Stimulated activated CD8-positive, alpha-beta memory T cell treated with anti-CD3 and anti-CD28 coated beads, Interleukin-12 subunit alpha, Interleukin-12 subunit beta, amount 100 ng/mL, for 1 hour (primary cell): ENCODE measurements around the gene ASB18.

Experiments
- DNase-seq: peaks from one replicate; pipeline ENCODE4 v3.0.0-alpha.2; 2020; ENCODE audit warnings: low read depth

The ASB18 gene

DNA sequence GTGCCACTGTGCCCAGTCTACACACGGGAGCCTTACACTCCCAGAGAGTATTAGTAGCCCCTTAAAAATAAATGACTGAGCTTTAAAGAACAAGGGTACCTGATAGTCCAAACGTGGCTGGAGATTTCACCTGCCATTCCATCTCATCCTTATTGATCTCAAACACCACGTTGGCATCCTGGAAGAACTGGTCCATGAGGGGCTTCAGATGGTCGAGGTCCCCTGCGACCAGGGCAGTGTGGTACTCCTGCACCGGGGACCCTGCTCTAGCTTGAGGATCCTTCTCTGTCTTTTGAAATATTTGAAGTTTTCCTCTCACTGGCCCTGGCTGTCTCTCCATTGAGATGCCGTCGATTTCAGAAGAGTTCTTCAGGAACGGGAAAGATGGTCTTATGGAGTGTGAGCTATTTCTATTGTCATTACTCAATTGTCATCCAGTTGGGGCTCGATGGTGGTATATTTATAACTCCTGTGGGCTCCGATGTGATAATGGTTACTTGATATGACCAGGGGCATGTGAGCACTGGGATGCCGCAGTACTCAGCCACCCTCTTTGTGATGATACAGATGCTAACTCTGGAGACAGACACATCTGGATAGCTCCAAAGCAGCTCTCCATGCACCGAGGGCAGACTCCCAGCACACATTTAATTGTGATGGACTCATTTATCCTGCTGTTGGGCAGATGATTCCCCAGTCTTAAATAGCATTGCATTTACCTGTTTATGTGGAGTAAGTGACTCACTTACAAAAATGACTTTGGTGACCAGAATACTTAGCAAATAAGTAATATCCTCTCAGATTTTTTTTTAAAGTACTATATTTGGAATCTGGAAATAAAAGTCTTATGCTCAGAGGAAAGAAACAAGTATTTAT, 22.8 kb downstream of the ASB18 start:
- no peak for DNase-seq

DNA sequence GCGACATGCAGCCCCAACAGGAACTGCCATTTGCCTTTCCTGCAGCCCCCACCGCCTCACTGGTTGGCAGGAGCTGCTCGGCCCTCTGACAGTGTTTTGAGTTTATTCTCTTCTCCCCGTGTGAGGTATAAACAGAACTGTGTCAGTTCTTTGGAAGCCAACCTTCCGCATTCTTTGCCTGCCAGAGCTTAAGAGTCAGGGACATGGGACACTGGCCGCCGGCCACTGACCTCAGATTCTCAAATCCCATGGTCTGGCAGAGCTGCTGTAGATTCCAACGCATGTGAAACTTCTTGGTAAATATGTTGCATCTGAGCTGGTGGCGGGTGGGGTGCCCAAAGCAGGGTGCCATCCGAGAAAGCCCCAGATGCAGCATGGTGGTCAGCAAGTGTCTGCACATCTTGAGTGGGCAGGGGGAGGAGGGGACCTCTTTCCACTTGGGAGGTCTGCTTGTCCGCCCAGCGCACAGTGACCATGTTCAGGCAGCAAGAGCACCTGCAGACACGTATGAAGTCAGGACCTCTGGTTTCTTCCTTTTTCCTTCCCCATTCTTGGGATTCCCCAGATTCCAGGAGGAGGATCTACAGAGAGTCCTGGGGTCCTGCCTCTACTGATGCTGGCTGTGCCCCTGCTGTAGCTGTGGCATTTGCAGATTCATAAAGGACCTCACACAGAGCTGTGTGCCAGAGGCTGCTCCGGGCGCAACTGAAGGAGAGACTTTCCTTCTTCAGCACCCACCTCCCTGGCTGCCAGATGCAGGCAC, 23.8 kb downstream of the ASB18 start:
- no peak for DNase-seq

- no peak for DNase-seq
Measured at GRCh38 chr2:236239276-236240065, 24.7 kb downstream of the ASB18 start.

- no peak for DNase-seq
Measured at GRCh38 chr2:236238751-236239150, 25.5 kb downstream of the ASB18 start.

- DNase-seq: no peak
Measured at GRCh38 chr2:236237468-236238190, 26.6 kb downstream of the ASB18 start.

- no peak for DNase-seq
Measured at GRCh38 chr2:236236559-236237452, 27.4 kb downstream of the ASB18 start.

DNA sequence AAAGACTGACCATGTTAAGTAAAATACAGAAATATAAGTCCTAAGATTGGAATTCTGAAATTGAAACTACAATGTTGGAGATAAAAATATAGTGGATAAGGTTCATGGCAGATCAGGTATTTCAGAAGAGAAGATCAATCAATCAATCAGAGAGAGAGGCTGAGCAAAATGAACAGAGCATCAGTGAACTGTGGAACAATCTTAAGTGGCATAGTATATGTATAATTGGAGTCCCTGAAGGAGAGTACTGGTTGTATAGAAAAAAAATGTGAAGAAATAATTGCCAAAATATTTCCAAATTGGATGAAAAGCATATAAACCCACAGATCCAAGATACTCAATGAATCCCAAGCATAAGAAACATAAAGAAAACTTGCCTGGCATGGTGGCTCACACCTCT, 35.0 kb downstream of the ASB18 start:
- DNase-seq: no peak

DNA sequence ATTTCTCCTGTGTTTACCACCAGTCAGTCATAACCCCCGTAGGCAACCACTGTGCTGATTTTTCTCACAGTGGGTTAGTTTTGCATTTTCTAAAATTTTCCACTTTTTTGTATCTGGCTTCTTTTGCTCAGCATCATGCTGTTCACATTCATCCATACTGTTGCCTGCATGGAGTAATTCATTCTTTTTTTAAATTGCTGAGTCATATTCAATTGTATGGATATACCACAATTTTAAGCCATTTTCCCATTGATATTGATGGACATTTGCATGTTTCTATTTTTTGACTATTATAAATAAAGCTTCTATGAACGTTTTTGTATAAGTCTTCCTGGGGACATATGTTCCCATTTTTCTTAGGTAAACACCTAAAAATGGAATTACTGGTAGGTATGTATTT, 40.5 kb downstream of the ASB18 start:
- DNase-seq: no peak

- DNase-seq: no peak
Measured at GRCh38 chr2:236221798-236222197, 42.4 kb downstream of the ASB18 start.

DNA sequence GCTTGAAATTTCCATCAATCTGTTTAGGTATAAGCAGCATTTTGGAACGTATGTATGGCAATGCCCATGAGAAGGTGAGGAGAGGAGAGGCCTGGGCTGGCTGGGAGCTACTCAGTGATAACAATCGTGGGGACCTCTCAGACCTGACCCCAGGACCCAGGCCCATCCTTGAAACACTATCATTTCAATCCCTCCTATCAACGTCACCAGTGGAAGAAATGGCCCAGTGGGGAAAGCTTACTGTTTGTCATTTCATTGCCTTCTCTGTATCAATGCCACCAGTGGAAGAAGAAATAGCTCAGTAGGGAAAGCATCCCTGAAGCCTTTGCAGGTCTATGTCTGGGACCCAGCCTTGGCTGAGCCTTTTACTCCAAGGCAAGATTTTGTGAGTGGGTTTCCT, 44.8 kb downstream of the ASB18 start:
- DNase-seq: no peak

GRCh38 chr2:236217926-236218325, 46.3 kb downstream of the ASB18 start:
- no peak for DNase-seq

- DNase-seq: no peak
Measured at GRCh38 chr2:236216711-236217110, 47.5 kb downstream of the ASB18 start.

GRCh38 chr2:236215761-236216333, 48.4 kb downstream of the ASB18 start:
- DNase-seq: no peak

GRCh38 chr2:236215196-236215595, 49.0 kb downstream of the ASB18 start:
- DNase-seq: no peak

- DNase-seq: no peak
Measured at GRCh38 chr2:236214376-236214995, 49.7 kb downstream of the ASB18 start.

- DNase-seq: no peak
Measured at GRCh38 chr2:236211296-236211695, 52.9 kb downstream of the ASB18 start.

- no peak for DNase-seq
Measured at GRCh38 chr2:236210536-236210935, 53.7 kb downstream of the ASB18 start.

DNA sequence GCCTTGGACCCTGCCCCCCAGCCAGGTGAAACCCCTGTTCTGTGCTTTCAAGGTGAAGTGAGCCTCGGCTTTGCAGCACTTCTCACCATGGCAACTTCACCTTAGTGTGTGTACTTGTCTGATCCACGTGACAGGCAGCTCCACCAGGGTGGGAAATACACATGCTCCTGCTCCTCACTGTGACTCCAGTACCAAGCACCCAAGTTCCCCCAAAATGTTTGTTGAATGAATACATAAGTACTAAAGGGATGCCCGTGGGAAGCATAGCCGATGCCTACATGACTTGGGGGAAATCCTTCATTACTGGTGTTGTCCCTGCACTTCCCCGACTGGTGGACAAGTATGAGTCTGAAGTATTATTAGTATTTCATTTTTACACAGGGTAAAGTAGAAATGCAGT, 54.2 kb downstream of the ASB18 start:
- no peak for DNase-seq

- no peak for DNase-seq
Measured at GRCh38 chr2:236209535-236209934, 54.7 kb downstream of the ASB18 start.
